Progenitor cell of endocrine pancreas (in vitro differentiated cells): ENCODE data around the gene CROCC2. TPM values are rescaled to one million over a fixed set of nuclear protein-coding genes. Genes with fewer than 3 reads are reported as not detected.
A peak's percentile ranks its signal among the peaks of the same experiment; 100 is the strongest.

Experiments used
- DNase-seq: peaks from one replicate; pipeline ENCODE4 v3.0.0; 2021; ENCODE audit warnings: low spot score; ENCODE audit not compliant: unreplicated experiment
- H3K27ac Mint-ChIP-seq: 2 replicates; pipeline ENCODE4 v1.8.0; 2021; ENCODE audit warnings: mild to moderate bottlenecking, moderate library complexity, mixed read lengths
- H3K27me3 Mint-ChIP-seq: 2 replicates; pipeline ENCODE4 v1.8.0; 2021; ENCODE audit warnings: mixed read lengths
- H3K36me3 Mint-ChIP-seq: 2 replicates; pipeline ENCODE4 v1.8.0; 2022; ENCODE audit warnings: mixed read lengths; ENCODE audit not compliant: insufficient read depth
- H3K4me1 Mint-ChIP-seq: 2 replicates; pipeline ENCODE4 v1.8.0; 2021; ENCODE audit warnings: low read depth, mixed read lengths
- H3K4me3 Mint-ChIP-seq: 2 replicates; pipeline ENCODE4 v1.8.0; 2021; ENCODE audit warnings: low read depth, mild to moderate bottlenecking, moderate library complexity, mixed read lengths
- H3K9me3 Mint-ChIP-seq: 2 replicates; pipeline ENCODE4 v1.8.0; 2021; ENCODE audit warnings: low read depth, mixed read lengths
- CTCF ChIP-seq: fragments of 200-600 bp; sonication (generic); IDR thresholded peaks from one replicate; pipeline ENCODE4 v1.5.0; 2021; ENCODE audit warnings: antibody characterized with exemption, mild to moderate bottlenecking; ENCODE audit not compliant: unreplicated experiment
- total RNA-seq: library from RNA; stranded (reverse); gene quantifications from 2 replicates; pipeline ENCODE4 v1.2.1, GENCODE V29; 2021

The CROCC2 gene
- total RNA-seq, 1 donor from 2014 or later = 0.36 TPM

- no peak for TF ChIP-seq CTCF
- H3K4me3 Mint-ChIP-seq = no peak overlapping the region
- peaks cover 16% of the 10 kb centered on the region for H3K9me3 Mint-ChIP-seq
- no peak for DNase-seq
- no peak overlapping the region for H3K27ac Mint-ChIP-seq
- peaks cover 28% of the 10 kb centered on the region for H3K27me3 Mint-ChIP-seq
- H3K4me1 Mint-ChIP-seq = peaks cover 18% of the 10 kb centered on the region
- no peaks in the 10 kb centered on the region for H3K36me3 Mint-ChIP-seq
Observed at GRCh38 chr2:241001413-241002274, 95.5 kb downstream of the CROCC2 start.

- Mint-ChIP-seq H3K36me3 (no peaks in the 10 kb centered on the region), H3K27ac (no peak overlapping the region), H3K4me3 (no peak overlapping the region), H3K9me3 (peaks cover 16% of the 10 kb centered on the region), H3K4me1 (peaks cover 16% of the 10 kb centered on the region), H3K27me3 (peaks cover 20% of the 10 kb centered on the region)
- no peak for DNase-seq
- TF ChIP-seq CTCF = no peak
Observed at GRCh38 chr2:241002275-241003046, 96.3 kb downstream of the CROCC2 start.

GRCh38 chr2:241003047-241003360, 96.9 kb downstream of the CROCC2 start:
- Mint-ChIP-seq H3K4me3 (no peak overlapping the region), H3K9me3 (peaks cover 16% of the 10 kb centered on the region), H3K27ac (no peak overlapping the region), H3K4me1 (peaks cover 16% of the 10 kb centered on the region), H3K36me3 (no peaks in the 10 kb centered on the region), H3K27me3 (peaks cover 19% of the 10 kb centered on the region)
- no peak for DNase-seq
- TF ChIP-seq CTCF = no peak

- no peak overlapping the region for H3K4me3 Mint-ChIP-seq
- H3K9me3 Mint-ChIP-seq = peaks cover 16% of the 10 kb centered on the region
- no peak for TF ChIP-seq CTCF
- peaks cover 19% of the 10 kb centered on the region for H3K27me3 Mint-ChIP-seq
- H3K4me1 Mint-ChIP-seq = peaks cover 16% of the 10 kb centered on the region
- H3K27ac Mint-ChIP-seq = no peak overlapping the region
- no peaks in the 10 kb centered on the region for H3K36me3 Mint-ChIP-seq
- peak; percentile 7 for DNase-seq
Observed at GRCh38 chr2:241003369-241003768, 97.2 kb downstream of the CROCC2 start.

- no peak for DNase-seq
- no peak for TF ChIP-seq CTCF
- Mint-ChIP-seq H3K27ac (no peak overlapping the region), H3K9me3 (peaks cover 16% of the 10 kb centered on the region), H3K36me3 (no peaks in the 10 kb centered on the region), H3K4me1 (peaks cover 16% of the 10 kb centered on the region), H3K27me3 (peaks cover 20% of the 10 kb centered on the region), H3K4me3 (no peak overlapping the region)
Observed at GRCh38 chr2:241003830-241004564, 97.9 kb downstream of the CROCC2 start.
